K562 (cell line): ENCODE data around the gene LRP1B.

Source experiments
- CTCF ChIP-seq, 3 experiments: IDR thresholded peaks in 2 of 3; conservative IDR thresholded peaks in 1 of 3; 2 replicates each; pipeline ENCODE4 v1.5.1; 2011 to 2012; ENCODE audit warnings: low read length in 3 of 3, mild to moderate bottlenecking in 3 of 3, control low read depth in 2 of 3, improper control_type of control experiment in 1 of 3, inconsistent platforms in 1 of 3, low read depth in 1 of 3, mixed read lengths in 1 of 3, moderate library complexity in 1 of 3; ENCODE audit not compliant: insufficient read depth in 2 of 3
- MAX ChIP-seq: sonication (generic); formaldehyde crosslinking; IDR thresholded peaks from 2 replicates; pipeline ENCODE4 v1.9.0; 2022; ENCODE audit warnings: mild to moderate bottlenecking, missing genetic modification reagents
- MLLT1 ChIP-seq, 2 experiments: fragments of 450-650 bp; IDR thresholded peaks; 2 replicates each; pipeline ENCODE4 v1.6.1; 2016
- NR2C1 ChIP-seq, 2 experiments: fragments of 450-650 bp; IDR thresholded peaks; 2 replicates each; pipeline ENCODE4 v1.6.1; 2017; ENCODE audit warnings: mild to moderate bottlenecking in 2 of 2, antibody characterized with exemption in 1 of 2, inconsistent platforms in 1 of 2, missing compliant biosample characterization in 1 of 2, missing genetic modification characterization in 1 of 2
- RBM39 ChIP-seq: fragments of 200-400 bp; formaldehyde crosslinking; optimal IDR thresholded peaks from 2 replicates; pipeline ENCODE3; 2018; ENCODE audit warnings: low read depth, low read length
- REST ChIP-seq, 2 experiments: fragments of 450-650 bp; formaldehyde crosslinking in 1 of 2; IDR thresholded peaks; 2 replicates each; pipeline versions ENCODE4 v1.4.0 to v1.6.1; 2014 to 2020; ENCODE audit warnings: mild to moderate bottlenecking in 2 of 2, borderline replicate concordance in 1 of 2, low read depth in 1 of 2
- SIN3A ChIP-seq, 2 experiments: fragments of 150-350 bp in 1 of 2; IDR thresholded peaks; 2 replicates each; pipeline ENCODE4 v1.6.1; 2011 to 2016; ENCODE audit warnings: borderline replicate concordance in 2 of 2, low read depth in 2 of 2, low read length in 2 of 2, mild to moderate bottlenecking in 2 of 2, moderate library complexity in 2 of 2; ENCODE audit not compliant: control insufficient read depth in 1 of 2
- SMAD1 ChIP-seq: fragments of 150-350 bp; IDR thresholded peaks from 2 replicates; pipeline ENCODE4 v1.6.1; 2014; ENCODE audit warnings: low read length, low read depth; ENCODE audit not compliant: partially characterized antibody
- ZBTB33 ChIP-seq: sonication (generic); formaldehyde crosslinking; IDR thresholded peaks from 2 replicates; pipeline ENCODE4 v1.8.1; 2023; ENCODE audit warnings: mild to moderate bottlenecking, missing genetic modification reagents
- ZNF263 ChIP-seq: sonication (generic); formaldehyde crosslinking; IDR thresholded peaks from 2 replicates; pipeline ENCODE4 v1.8.0; 2022; ENCODE audit warnings: mild to moderate bottlenecking, missing genetic modification reagents, borderline replicate concordance
- ZNF436 ChIP-seq: fragments of 250-450, 450-650 bp; sonication (Bioruptor Pico); formaldehyde crosslinking; IDR thresholded peaks from 2 replicates; pipeline ENCODE4 v1.7.0; 2020; ENCODE audit warnings: mild to moderate bottlenecking
- ZNF512 ChIP-seq: IDR thresholded peaks from 2 replicates; pipeline ENCODE4 v1.6.1; 2016; ENCODE audit warnings: missing genetic modification characterization, missing compliant biosample characterization

- TF ChIP-seq CTCF (IDR thresholded peaks at IDR 0.05 in 2 of 3, conservative IDR thresholded peaks at IDR 0.05 in 1 of 3; ENCODE audit: insufficient read depth in 2 of 3, low read depth in 1 of 3, low read length in 3 of 3): no peak
- no peak for TF ChIP-seq MAX (CRISPR knock-in tag)
- no peak for TF ChIP-seq ZBTB33 (CRISPR knock-in tag)
- no peak for TF ChIP-seq NR2C1 (IDR thresholded peaks at IDR 0.05)
- no peak for TF ChIP-seq NR2C1 (tag; IDR thresholded peaks at IDR 0.05)
- no peak for TF ChIP-seq ZNF512
- no peak for TF ChIP-seq RBM39
- TF ChIP-seq ZNF263 (CRISPR knock-in tag): no peak
- TF ChIP-seq SMAD1: no peak
- no peak for TF ChIP-seq SIN3A (IDR thresholded peaks at IDR 0.05; ENCODE audit: borderline replicate concordance in 2 of 2, control insufficient read depth in 1 of 2, low read depth in 2 of 2, low read length in 2 of 2)
- no peak for TF ChIP-seq MLLT1 (IDR thresholded peaks at IDR 0.05)
- no peak for TF ChIP-seq REST (IDR thresholded peaks at IDR 0.05; ENCODE audit: borderline replicate concordance)
- no peak for TF ChIP-seq REST (CRISPR knock-in tag; IDR thresholded peaks at IDR 0.05; ENCODE audit: low read depth)
- no peak for TF ChIP-seq ZNF436 (CRISPR knock-in tag)
These were observed 866.0 kb downstream of the LRP1B start for GRCh38 chr2:141264848-141265247.
